OCI-LY7 (cell line): ENCODE results near the gene CELF4.

Experiments used
- CTCF ChIP-seq: fragments of 200-600 bp; sonication (generic); conservative IDR thresholded peaks from 2 replicates; pipeline ENCODE4 v1.5.1; 2014; ENCODE audit warnings: mild to moderate bottlenecking, antibody characterized with exemption, low read length, moderate library complexity, mixed read lengths
- EZH2phosphoT487 ChIP-seq: fragments of 200-600 bp; sonication (generic); IDR thresholded peaks from 2 replicates; pipeline ENCODE4 v1.6.1; 2018; ENCODE audit warnings: low read depth, borderline replicate concordance, mild to moderate bottlenecking, mixed run types, antibody characterized with exemption, low read length, moderate library complexity, mixed read lengths

- TF ChIP-seq CTCF (no peak), EZH2phosphoT487 (no peak)
Observed at GRCh38 chr18:37481072-37481471, 84.5 kb downstream of the CELF4 start.
